ENCODE measurements around the gene GYPC.

- no peak for TF ChIP-seq CTCF (IDR thresholded peaks at IDR 0.05)
- TF ChIP-seq POLR2A (IDR thresholded peaks at IDR 0.05): no peak
- TF ChIP-seq EP300 (IDR thresholded peaks at IDR 0.05): no peak
- no peak for TF ChIP-seq POLR2AphosphoS5 (IDR thresholded peaks at IDR 0.05)
Observed at GRCh38 chr2:126732682-126733245, 76.8 kb downstream of the GYPC start.
